WERI-Rb-1 (cell line): ENCODE measurements around the gene EHHADH.
A peak's percentile ranks its signal among the peaks of the same experiment; 100 is the strongest.

Source experiments
- DNase-seq: peaks from one replicate; pipeline ENCODE4 v3.0.0-alpha.2; 2020
- H3K27ac ChIP-seq: fragments of 250-450 bp; sonication (Bioruptor Pico); 2 replicates; pipeline ENCODE4 v1.5.1; 2020; ENCODE audit warnings: mild to moderate bottlenecking, moderate library complexity
- H3K27me3 ChIP-seq: fragments of 250-450 bp; sonication (Bioruptor Pico); 2 replicates; pipeline ENCODE4 v1.5.1; 2021; ENCODE audit warnings: mild to moderate bottlenecking, low read depth, moderate library complexity; ENCODE audit not compliant: insufficient read depth, severe bottlenecking
- H3K36me3 ChIP-seq: fragments of 250-450 bp; sonication (Bioruptor Pico); 2 replicates; pipeline ENCODE4 v1.5.1; 2020; ENCODE audit warnings: mild to moderate bottlenecking, moderate library complexity
- H3K4me3 ChIP-seq: 2 replicates; pipeline ENCODE4 v1.5.1; 2011; ENCODE audit warnings: low read depth, mild to moderate bottlenecking, control low read depth, low read length
- H3K9me3 ChIP-seq: fragments of 250-450 bp; sonication (Bioruptor Pico); 2 replicates; pipeline ENCODE4 v1.5.1; 2021; ENCODE audit warnings: mild to moderate bottlenecking, moderate library complexity; ENCODE audit not compliant: severe bottlenecking
- CTCF ChIP-seq: IDR thresholded peaks from 2 replicates; pipeline ENCODE4 v1.5.1; 2011; ENCODE audit warnings: low read depth, mild to moderate bottlenecking, control low read depth, inconsistent platforms, low read length

Gene EHHADH

GRCh38 chr3:185282696-185283373 lies 29.0 kb upstream of the EHHADH start:
- Histone ChIP-seq H3K27me3 (no peaks in the 10 kb centered on the region), H3K27ac (no peak overlapping the region), H3K4me3 (peak overlapping the region; percentile 62), H3K36me3 (no peaks in the 10 kb centered on the region), H3K9me3 (no peaks in the 10 kb centered on the region)
- no peak for TF ChIP-seq CTCF
- DNase-seq, result peak; percentile 93

- TF ChIP-seq CTCF, result peak; percentile 61
- Histone ChIP-seq H3K4me3 (no peak overlapping the region), H3K27ac (no peak overlapping the region), H3K9me3 (no peaks in the 10 kb centered on the region), H3K27me3 (no peaks in the 10 kb centered on the region), H3K36me3 (no peaks in the 10 kb centered on the region)
- DNase-seq, result no peak
These were observed 26.9 kb upstream of the EHHADH start for GRCh38 chr3:185280572-185281365.

- H3K9me3 ChIP-seq, result no peaks in the 10 kb centered on the region
- no peak for DNase-seq
- TF ChIP-seq CTCF, result no peak
- H3K27me3 ChIP-seq, result no peaks in the 10 kb centered on the region
- no peak overlapping the region for H3K4me3 ChIP-seq
- H3K27ac ChIP-seq, result no peak overlapping the region
- no peaks in the 10 kb centered on the region for H3K36me3 ChIP-seq
These were observed 25.8 kb upstream of the EHHADH start for GRCh38 chr3:185279587-185280138.

- Histone ChIP-seq H3K36me3 (no peaks in the 10 kb centered on the region), H3K4me3 (no peak overlapping the region), H3K9me3 (no peaks in the 10 kb centered on the region), H3K27ac (no peak overlapping the region), H3K27me3 (no peaks in the 10 kb centered on the region)
- no peak for TF ChIP-seq CTCF
- no peak for DNase-seq
These were observed 22.6 kb upstream of the EHHADH start for GRCh38 chr3:185276415-185276814.

GRCh38 chr3:185272033-185272432 lies 18.2 kb upstream of the EHHADH start:
- H3K36me3 ChIP-seq, result no peaks in the 10 kb centered on the region
- no peak overlapping the region for H3K27ac ChIP-seq
- no peak for DNase-seq
- H3K9me3 ChIP-seq, result no peaks in the 10 kb centered on the region
- H3K4me3 ChIP-seq, result no peak overlapping the region
- no peaks in the 10 kb centered on the region for H3K27me3 ChIP-seq
- TF ChIP-seq CTCF, result no peak
